Mesenchymal stem cell (in vitro differentiated cells and primary cell): ENCODE measurements around the gene NBPF3.

Experiments
- DNase-seq: peaks from one replicate; pipeline ENCODE4 v3.0.0-alpha.2; 2013
- H2AFZ ChIP-seq: one replicate; pipeline ENCODE4 v1.6.1; 2013; ENCODE audit warnings: low read depth, mild to moderate bottlenecking, control low read depth, inconsistent platforms, low read length, moderate library complexity
- H2AK5ac ChIP-seq: 2 replicates; pipeline ENCODE4 v1.6.1; 2013; ENCODE audit warnings: low read length, moderate library complexity, mild to moderate bottlenecking, inconsistent platforms; ENCODE audit not compliant: severe bottlenecking
- H2BK120ac ChIP-seq: one replicate; pipeline ENCODE4 v1.6.1; 2013; ENCODE audit warnings: low read depth, mild to moderate bottlenecking, inconsistent platforms, low read length, moderate library complexity
- H2BK12ac ChIP-seq, 2 experiments: one replicate each; pipeline ENCODE4 v1.6.1; 2013; ENCODE audit warnings: inconsistent platforms in 2 of 2, low read length in 2 of 2, mild to moderate bottlenecking in 2 of 2, moderate library complexity in 2 of 2, control low read depth in 1 of 2
- H2BK15ac ChIP-seq: one replicate; pipeline ENCODE4 v1.6.1; 2013; ENCODE audit warnings: mild to moderate bottlenecking, low read depth, inconsistent platforms; ENCODE audit not compliant: poor library complexity, severe bottlenecking
- H2BK5ac ChIP-seq: 2 replicates; pipeline ENCODE4 v1.6.1; 2013; ENCODE audit warnings: low read depth, mild to moderate bottlenecking, low read length, control low read depth, inconsistent platforms; ENCODE audit not compliant: poor library complexity, severe bottlenecking
- H3K14ac ChIP-seq, 2 experiments: one replicate each; pipeline ENCODE4 v1.6.1; 2013; ENCODE audit warnings: inconsistent platforms in 2 of 2, low read length in 2 of 2, control low read depth in 1 of 2, mild to moderate bottlenecking in 1 of 2, moderate library complexity in 1 of 2
- H3K18ac ChIP-seq, 2 experiments: one replicate each; pipeline ENCODE4 v1.6.1; 2013; ENCODE audit warnings: inconsistent platforms in 2 of 2, low read length in 2 of 2, control low read depth in 1 of 2, low read depth in 1 of 2, mild to moderate bottlenecking in 1 of 2
- H3K23ac ChIP-seq, 2 experiments: one replicate each; pipeline ENCODE4 v1.6.1; 2013; ENCODE audit warnings: inconsistent platforms in 2 of 2, low read length in 2 of 2, mild to moderate bottlenecking in 2 of 2, moderate library complexity in 2 of 2, control low read depth in 1 of 2
- H3K27ac ChIP-seq: 2 replicates; pipeline ENCODE4 v1.5.1; 2013; ENCODE audit warnings: mild to moderate bottlenecking, moderate library complexity, low read length, control low read depth, inconsistent platforms; ENCODE audit not compliant: poor library complexity, severe bottlenecking
- H3K27me3 ChIP-seq, 2 experiments: 2 replicates each; pipeline versions ENCODE4 v1.6.1 to v1.7.0; 2013; ENCODE audit warnings: low read length in 2 of 2, mild to moderate bottlenecking in 2 of 2, moderate library complexity in 2 of 2, control low read depth in 1 of 2, inconsistent platforms in 1 of 2; ENCODE audit not compliant: control insufficient read depth in 1 of 2, insufficient read depth in 1 of 2
- H3K36me3 ChIP-seq, 2 experiments: 2 replicates each; pipeline versions ENCODE4 v1.6.1 to v1.7.0; 2013; ENCODE audit warnings: low read length in 2 of 2, control low read depth in 1 of 2, inconsistent platforms in 1 of 2, low read depth in 1 of 2, mild to moderate bottlenecking in 1 of 2; ENCODE audit not compliant: insufficient read depth in 2 of 2, control insufficient read depth in 1 of 2
- H3K4ac ChIP-seq, 2 experiments: one replicate each; pipeline ENCODE4 v1.6.1; 2013; ENCODE audit warnings: inconsistent platforms in 2 of 2, low read length in 2 of 2, mild to moderate bottlenecking in 2 of 2, moderate library complexity in 2 of 2, control low read depth in 1 of 2, low read depth in 1 of 2
- H3K4me1 ChIP-seq: 2 replicates; pipeline ENCODE4 v1.6.1; 2013; ENCODE audit warnings: low read depth, low read length, control low read depth; ENCODE audit not compliant: control insufficient read depth, insufficient read depth
- H3K4me2 ChIP-seq: 2 replicates; pipeline ENCODE4 v1.6.1; 2013; ENCODE audit warnings: low read length, mild to moderate bottlenecking, inconsistent platforms; ENCODE audit not compliant: poor library complexity, severe bottlenecking
- H3K4me3 ChIP-seq, 2 experiments: 2 replicates each; pipeline versions ENCODE4 v1.5.1 to v1.7.0; 2013; ENCODE audit warnings: low read length in 2 of 2, mild to moderate bottlenecking in 2 of 2, control low read depth in 1 of 2, low read depth in 1 of 2; ENCODE audit not compliant: insufficient read depth in 1 of 2
- H3K79me1 ChIP-seq: replicated peaks from 2 replicates; pipeline ENCODE4 v1.6.1; 2013; ENCODE audit warnings: mild to moderate bottlenecking, control low read depth, low read length, inconsistent platforms; ENCODE audit not compliant: poor library complexity, severe bottlenecking
- H3K9ac ChIP-seq: 2 replicates; pipeline ENCODE4 v1.7.0; 2013; ENCODE audit warnings: mild to moderate bottlenecking, low read length, moderate library complexity
- H3K9me3 ChIP-seq: 2 replicates; pipeline ENCODE4 v1.7.0; 2013; ENCODE audit warnings: mild to moderate bottlenecking, low read length; ENCODE audit not compliant: control insufficient read depth
- H4K8ac ChIP-seq: one replicate; pipeline ENCODE4 v1.6.1; 2013; ENCODE audit warnings: inconsistent platforms, mild to moderate bottlenecking, low read length, moderate library complexity
- H4K91ac ChIP-seq: one replicate; pipeline ENCODE4 v1.6.1; 2013; ENCODE audit warnings: mild to moderate bottlenecking, low read length, inconsistent platforms
- WGBS: methylation state at CpG from one replicate; pipeline ENCODE4 v1.1.7; 2013; ENCODE audit warnings: mixed read lengths; 5-methylcytosine and 5-hydroxymethylcytosine counted together

The NBPF3 gene

DNA sequence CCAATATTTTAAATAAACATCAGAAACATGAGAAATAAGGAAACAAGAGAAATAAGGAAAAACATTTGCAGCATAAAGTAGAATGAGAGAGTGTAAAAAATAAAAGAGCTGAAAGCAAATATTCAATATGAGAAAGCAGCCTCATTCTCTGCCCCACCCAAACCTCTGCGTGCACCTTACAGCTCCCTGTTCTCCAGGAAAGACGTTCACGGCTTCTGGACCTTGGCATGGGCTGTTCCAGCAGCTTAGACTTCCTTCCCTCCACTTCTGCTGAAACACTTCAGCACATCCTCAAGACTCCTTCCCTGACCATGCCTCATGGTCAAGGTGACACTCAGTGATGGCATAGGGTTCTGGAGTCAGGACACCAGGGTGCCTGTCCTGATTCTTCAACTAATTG, 92.6 kb downstream of the NBPF3 start:
- Histone ChIP-seq H3K4me1 (peaks cover 7% of the 10 kb centered on the region), H3K4me2 (no peak overlapping the region), H3K4ac (no peak overlapping the region), H3K18ac (no peak overlapping the region), H2BK15ac (no peak overlapping the region), H4K91ac (no peak overlapping the region), H2BK12ac (no peak overlapping the region), H3K27ac (no peak overlapping the region), H3K79me1 (no peaks in the 10 kb centered on the region), H3K4me3 (no peak overlapping the region), H3K9ac (no peak overlapping the region), H3K27me3 (peaks cover 0 to 16% of the 10 kb centered on the region in 2 experiments), H2BK5ac (no peak overlapping the region), H2BK120ac (no peak overlapping the region), H2AK5ac (no peak overlapping the region), H3K9me3 (no peaks in the 10 kb centered on the region), H3K14ac (no peak overlapping the region), H3K36me3 (no peaks in the 10 kb centered on the region), H2AFZ (no peak overlapping the region), H3K23ac (no peak overlapping the region), H4K8ac (no peak overlapping the region)
- no peak for DNase-seq
- 99% methylated on average over 3 of the region's 3 CpGs for WGBS

GRCh38 chr1:21532992-21533534, 93.1 kb downstream of the NBPF3 start:
- Histone ChIP-seq H3K4me3 (no peak overlapping the region), H3K9ac (no peak overlapping the region), H2BK15ac (no peak overlapping the region), H3K9me3 (no peaks in the 10 kb centered on the region), H3K23ac (no peak overlapping the region), H2BK5ac (no peak overlapping the region), H3K4me1 (peaks cover 10% of the 10 kb centered on the region), H4K91ac (no peak overlapping the region), H3K4ac (no peak overlapping the region), H2AK5ac (no peak overlapping the region), H3K4me2 (no peak overlapping the region), H2AFZ (no peak overlapping the region), H3K27ac (no peak overlapping the region), H3K18ac (no peak overlapping the region), H2BK120ac (no peak overlapping the region), H3K36me3 (no peaks in the 10 kb centered on the region), H3K27me3 (peaks cover 0 to 22% of the 10 kb centered on the region in 2 experiments), H3K79me1 (no peaks in the 10 kb centered on the region), H4K8ac (no peak overlapping the region), H2BK12ac (no peak overlapping the region), H3K14ac (no peak overlapping the region)
- 100% methylated on average over 4 of the region's 4 CpGs for WGBS
- DNase-seq = no peak

GRCh38 chr1:21534146-21534545, 94.2 kb downstream of the NBPF3 start:
- H2BK12ac ChIP-seq = no peak overlapping the region

More at GRCh38 chr1:21534146-21534545, 94.2 kb downstream of the NBPF3 start:
- no peak overlapping the region for H3K4me2 ChIP-seq
- H2BK15ac ChIP-seq = no peak overlapping the region
- H3K36me3 ChIP-seq = no peaks in the 10 kb centered on the region
- no peak overlapping the region for H3K4ac ChIP-seq
- H3K27ac ChIP-seq = no peak overlapping the region
- no peak overlapping the region for H2BK5ac ChIP-seq
- H3K23ac ChIP-seq = no peak overlapping the region
- no peaks in the 10 kb centered on the region for H3K9me3 ChIP-seq
- H4K91ac ChIP-seq = no peak overlapping the region
- H4K8ac ChIP-seq = no peak overlapping the region
- H2AK5ac ChIP-seq = no peak overlapping the region
- no peak for DNase-seq
- H3K79me1 ChIP-seq = no peaks in the 10 kb centered on the region
- no peak overlapping the region for H2BK120ac ChIP-seq
- H3K9ac ChIP-seq = no peak overlapping the region
- 90% methylated on average over 5 of the region's 5 CpGs for WGBS
- peaks cover 15% of the 10 kb centered on the region for H3K4me1 ChIP-seq
- no peak overlapping the region for H3K18ac ChIP-seq
- H3K14ac ChIP-seq = no peak overlapping the region
- H3K27me3 ChIP-seq = peaks cover 0 to 28% of the 10 kb centered on the region in 2 experiments
- H2AFZ ChIP-seq = no peak overlapping the region
- no peak overlapping the region for H3K4me3 ChIP-seq
